SU-DHL-6 (cell line): ENCODE data around the gene DOCK6.
A peak's percentile ranks its signal among the peaks of the same experiment; 100 is the strongest.

Source experiments
- H2AFZ ChIP-seq: fragments of 200-600 bp; sonication (generic); 2 replicates; pipeline ENCODE4 v1.6.1; 2014; ENCODE audit warnings: low read depth, mild to moderate bottlenecking, moderate library complexity, mixed read lengths, antibody characterized with exemption, low read length; ENCODE audit not compliant: severe bottlenecking
- H3F3A ChIP-seq: fragments of 200-600 bp; shearing (Covaris generic); 2 replicates; pipeline ENCODE4 v1.6.0; 2016; ENCODE audit warnings: antibody characterized with exemption, mild to moderate bottlenecking; ENCODE audit not compliant: insufficient read depth
- H3K27ac ChIP-seq: fragments of 200-600 bp; sonication (generic); 2 replicates; pipeline ENCODE4 v1.5.1; 2016; ENCODE audit warnings: low read depth, mild to moderate bottlenecking, low read length, moderate library complexity, mixed read lengths
- H3K27me3 ChIP-seq: fragments of 200-600 bp; sonication (generic), shearing (Covaris generic); 2 replicates; pipeline ENCODE4 v1.6.0; 2014; ENCODE audit warnings: mild to moderate bottlenecking, low read length
- H3K36me3 ChIP-seq: fragments of 200-600 bp; sonication (generic); 2 replicates; pipeline ENCODE4 v1.6.1; 2014; ENCODE audit warnings: mild to moderate bottlenecking, low read length, mixed read lengths
- H3K4me2 ChIP-seq: fragments of 300-600, 200-600 bp; shearing (Covaris generic), sonication (generic); 2 replicates; pipeline ENCODE4 v1.6.0; 2014; ENCODE audit warnings: low read length, low read depth, mild to moderate bottlenecking; ENCODE audit not compliant: poor library complexity, severe bottlenecking
- H3K4me3 ChIP-seq: fragments of 200-600 bp; sonication (generic); 2 replicates; pipeline ENCODE4 v1.5.1; 2014; ENCODE audit warnings: antibody characterized with exemption, low read length, mild to moderate bottlenecking, mixed read lengths; ENCODE audit not compliant: insufficient read depth, poor library complexity, severe bottlenecking
- H3K79me2 ChIP-seq: fragments of 200-600 bp; sonication (generic); 2 replicates; pipeline ENCODE4 v1.6.1; 2014; ENCODE audit warnings: mild to moderate bottlenecking, low read length, moderate library complexity; ENCODE audit not compliant: insufficient read depth
- H3K9ac ChIP-seq: fragments of 200-600 bp; sonication (generic); 2 replicates; pipeline ENCODE4 v1.7.0; 2014; ENCODE audit warnings: mild to moderate bottlenecking, low read length
- H3K9me2 ChIP-seq: fragments of 200-600 bp; sonication (generic); replicated peaks from 2 replicates; pipeline ENCODE4 v1.6.1; 2014; ENCODE audit warnings: low read length; ENCODE audit not compliant: insufficient read depth
- H3K9me3 ChIP-seq: fragments of 200-600 bp; sonication (generic); 2 replicates; pipeline ENCODE4 v1.6.1; 2014; ENCODE audit warnings: low read length, mixed read lengths; ENCODE audit not compliant: insufficient read depth
- H4K20me1 ChIP-seq: fragments of 200-600 bp; sonication (generic); 2 replicates; pipeline ENCODE4 v1.6.1; 2014; ENCODE audit warnings: low read depth, mild to moderate bottlenecking, antibody characterized with exemption, low read length, moderate library complexity, mixed read lengths
- CTCF ChIP-seq: fragments of 200-600 bp; sonication (generic); IDR thresholded peaks from one replicate; pipeline ENCODE4 v1.5.1; 2017; ENCODE audit warnings: antibody characterized with exemption, mild to moderate bottlenecking, low read length, moderate library complexity; ENCODE audit not compliant: insufficient read depth, poor library complexity, severe bottlenecking
- EZH2phosphoT487 ChIP-seq: fragments of 200-600 bp; sonication (generic), shearing (Covaris generic); conservative IDR thresholded peaks from 2 replicates; pipeline ENCODE4 v1.6.1; 2018; ENCODE audit warnings: mild to moderate bottlenecking, antibody characterized with exemption, low read length, moderate library complexity, mixed read lengths

The DOCK6 gene

GRCh38 chr19:11199517-11199916, 62.8 kb downstream of the DOCK6 start:
- Histone ChIP-seq H3K36me3 (no peaks in the 10 kb centered on the region), H3F3A (0 out of 2 replicates have a peak, but pooled peaks cover 4% of the 10 kb centered on the region), H3K9me2 (no peaks in the 10 kb centered on the region), H2AFZ (no peak overlapping the region), H3K9me3 (no peaks in the 10 kb centered on the region), H3K79me2 (no peaks in the 10 kb centered on the region), H4K20me1 (no peaks in the 10 kb centered on the region), H3K9ac (no peak overlapping the region), H3K4me2 (no peak overlapping the region), H3K4me3 (no peak overlapping the region), H3K27ac (no peak overlapping the region), H3K27me3 (no peaks in the 10 kb centered on the region)
- TF ChIP-seq EZH2phosphoT487 (no peak), CTCF (no peak)

GRCh38 chr19:11198769-11199424, 63.4 kb downstream of the DOCK6 start:
- H3K9me3 ChIP-seq, result no peaks in the 10 kb centered on the region
- H3K27ac ChIP-seq, result no peak overlapping the region
- H2AFZ ChIP-seq, result no peak overlapping the region
- H3K79me2 ChIP-seq, result no peaks in the 10 kb centered on the region
- H3K27me3 ChIP-seq, result no peaks in the 10 kb centered on the region
- H3K36me3 ChIP-seq, result no peaks in the 10 kb centered on the region
- TF ChIP-seq EZH2phosphoT487 (no peak), CTCF (no peak)
- H4K20me1 ChIP-seq, result no peaks in the 10 kb centered on the region
- H3K4me2 ChIP-seq, result no peak overlapping the region
- no peak overlapping the region for H3K9ac ChIP-seq
- H3K4me3 ChIP-seq, result no peak overlapping the region
- H3F3A ChIP-seq, result 0 out of 2 replicates have a peak, but pooled peaks cover 4% of the 10 kb centered on the region
- no peaks in the 10 kb centered on the region for H3K9me2 ChIP-seq

GRCh38 chr19:11198175-11198534, 64.2 kb downstream of the DOCK6 start:
- Histone ChIP-seq H3K9ac (peak overlapping the region; percentile 77), H3K9me2 (no peaks in the 10 kb centered on the region), H3K27me3 (no peaks in the 10 kb centered on the region), H2AFZ (peak overlapping the region; percentile 90), H3K9me3 (no peaks in the 10 kb centered on the region), H3K4me2 (peak overlapping the region; percentile 75), H3K79me2 (no peaks in the 10 kb centered on the region), H3K4me3 (peak overlapping the region; percentile 76), H4K20me1 (no peaks in the 10 kb centered on the region), H3K36me3 (no peaks in the 10 kb centered on the region), H3K27ac (peak overlapping the region; percentile 13; the same call in 1 of the 2 replicates), H3F3A (0 out of 2 replicates have a peak, but pooled peaks cover 4% of the 10 kb centered on the region)
- TF ChIP-seq EZH2phosphoT487 (no peak), CTCF (no peak)
